Endodermal cell (in vitro differentiated cells): ENCODE results near the gene CARHSP1. TPM values are rescaled to one million over a fixed set of nuclear protein-coding genes. Genes with fewer than 3 reads are reported as not detected.

Experiments
- DNase-seq: peaks from one replicate; pipeline ENCODE4 v3.0.0-alpha.2; 2017
- H3K27ac ChIP-seq: 2 replicates; pipeline ENCODE4 v1.5.1; 2013; ENCODE audit warnings: mild to moderate bottlenecking, low read depth, low read length, moderate library complexity
- H3K27me3 ChIP-seq: 2 replicates; pipeline ENCODE4 v1.6.1; 2013; ENCODE audit warnings: mild to moderate bottlenecking, low read length, moderate library complexity; ENCODE audit not compliant: insufficient read depth, control insufficient read depth, poor library complexity, severe bottlenecking
- H3K36me3 ChIP-seq: 2 replicates; pipeline ENCODE4 v1.7.0; 2013; ENCODE audit warnings: mild to moderate bottlenecking, low read length, moderate library complexity; ENCODE audit not compliant: control insufficient read depth, insufficient read depth
- H3K4me1 ChIP-seq: one replicate; pipeline ENCODE4 v1.7.0; 2013; ENCODE audit warnings: low read length; ENCODE audit not compliant: control insufficient read depth, insufficient read depth
- H3K4me3 ChIP-seq: 2 replicates; pipeline ENCODE4 v1.5.1; 2013; ENCODE audit warnings: mild to moderate bottlenecking, low read length, moderate library complexity
- H3K9ac ChIP-seq: 2 replicates; pipeline ENCODE4 v1.6.1; 2013; ENCODE audit warnings: mild to moderate bottlenecking, low read length, moderate library complexity; ENCODE audit not compliant: poor library complexity, severe bottlenecking; ENCODE audit errors: extremely low read depth
- H3K9me3 ChIP-seq: 2 replicates; pipeline ENCODE4 v1.6.1; 2013; ENCODE audit warnings: mild to moderate bottlenecking, low read length, moderate library complexity; ENCODE audit not compliant: control insufficient read depth
- H3K27ac Mint-ChIP-seq: 2 replicates; pipeline ENCODE4 v1.8.0; 2020; ENCODE audit warnings: mixed read lengths
- H3K27me3 Mint-ChIP-seq: 2 replicates; pipeline ENCODE4 v1.8.0; 2021; ENCODE audit warnings: mild to moderate bottlenecking, mixed read lengths; ENCODE audit not compliant: insufficient read depth
- H3K36me3 Mint-ChIP-seq: 2 replicates; pipeline ENCODE4 v1.8.0; 2020; ENCODE audit warnings: low read depth, mixed read lengths
- H3K4me1 Mint-ChIP-seq: 2 replicates; pipeline ENCODE4 v1.8.0; 2020; ENCODE audit warnings: mixed read lengths
- H3K4me3 Mint-ChIP-seq: 2 replicates; pipeline ENCODE4 v1.8.0; 2020; ENCODE audit warnings: mild to moderate bottlenecking, moderate library complexity, mixed read lengths
- H3K9me3 Mint-ChIP-seq: 2 replicates; pipeline ENCODE4 v1.8.0; 2020; ENCODE audit warnings: mild to moderate bottlenecking, mixed read lengths
- CTCF ChIP-seq: fragments of 200-600 bp; sonication (generic); conservative IDR thresholded peaks from 2 replicates; pipeline ENCODE4 v1.5.0; 2021; ENCODE audit warnings: antibody characterized with exemption, mild to moderate bottlenecking
- WGBS, 2 experiments: methylation state at CpG; one replicate each; pipeline versions ENCODE4 v1.1.5 to v1.1.7; 2013; ENCODE audit warnings: missing lambda C conversion rate in 2 of 2, mixed read lengths in 1 of 2; ENCODE audit not compliant: insufficient coverage in 1 of 2, insufficient read length in 1 of 2; 5-methylcytosine and 5-hydroxymethylcytosine counted together
- total RNA-seq, 2 donors: library from RNA; stranded (reverse); fragmentation: NEBNext Ultra II Directional in 1 of 2; extraction: Animal tissue kit (Norgen Biotek cat#: 25700) in 1 of 2; gene quantifications; 2 replicates in 1 of 2; 3 replicates in 1 of 2; pipeline ENCODE4 v1.2.1, GENCODE V29; 2021

CARHSP1 gene
- total RNA-seq, 2 donors from 2014 or later, result 233 to 275 TPM

- no peak overlapping the region for H3K27ac ChIP-seq
- H3K27ac Mint-ChIP-seq, result peak overlapping the region; percentile 48
- no peak overlapping the region for H3K4me3 Mint-ChIP-seq
Measured at GRCh38 chr16:8885674-8886592, 17.1 kb upstream of the CARHSP1 start.

GRCh38 chr16:8882725-8883377 lies 14.0 kb upstream of the CARHSP1 start:
- Histone ChIP-seq H3K27me3 (no peaks in the 10 kb centered on the region), H3K36me3 (no peaks in the 10 kb centered on the region), H3K4me3 (no peak overlapping the region), H3K9ac (no peak overlapping the region), H3K9me3 (no peaks in the 10 kb centered on the region), H3K27ac (no peak overlapping the region), H3K4me1 (no peaks in the 10 kb centered on the region)
- no peak for TF ChIP-seq CTCF
- Mint-ChIP-seq H3K4me1 (peaks cover 2% of the 10 kb centered on the region), H3K4me3 (no peak overlapping the region), H3K27ac (no peak overlapping the region), H3K36me3 (peaks cover 7% of the 10 kb centered on the region), H3K9me3 (no peaks in the 10 kb centered on the region), H3K27me3 (no peaks in the 10 kb centered on the region)
- WGBS, 2 experiments, result 96% methylated on average over 11 to 17 of the region's 17 CpGs
- DNase-seq, result no peak

More at GRCh38 chr16:8885674-8886592, 17.1 kb upstream of the CARHSP1 start:
- 49 to 67% methylated on average over 10 to 20 of the region's 20 CpGs for WGBS, 2 experiments
- no peaks in the 10 kb centered on the region for H3K9me3 Mint-ChIP-seq
- no peaks in the 10 kb centered on the region for H3K9me3 ChIP-seq
- peaks cover 17% of the 10 kb centered on the region for H3K36me3 Mint-ChIP-seq
- H3K4me3 ChIP-seq, result no peak overlapping the region
- no peaks in the 10 kb centered on the region for H3K27me3 Mint-ChIP-seq
- no peaks in the 10 kb centered on the region for H3K27me3 ChIP-seq
- peak; percentile 76 for DNase-seq
- TF ChIP-seq CTCF, result peak; percentile 61
- H3K4me1 Mint-ChIP-seq, result no peaks in the 10 kb centered on the region
- H3K9ac ChIP-seq, result no peak overlapping the region
- no peaks in the 10 kb centered on the region for H3K4me1 ChIP-seq
- peaks cover 14% of the 10 kb centered on the region for H3K36me3 ChIP-seq

GRCh38 chr16:8882041-8882617 lies 13.3 kb upstream of the CARHSP1 start, which contains the start of gene LITAFD:
TSS of gene LITAFD (plus strand) at chr16:8882351. CDS start at chr16:8884356, 2,005 bp downstream.
- WGBS, 2 experiments, result 89% methylated on average over 10 of the region's 10 CpGs; no CpG with 5 or more reads in 1 of the 2 experiments
- H3K9ac ChIP-seq, result no peak within 1 kb of the TSS
- H3K27ac Mint-ChIP-seq, result no peak within 1 kb of the TSS

More at GRCh38 chr16:8882041-8882617, 13.3 kb upstream of the CARHSP1 start, which contains the start of gene LITAFD:
- no peaks in the 10 kb centered on the region for H3K36me3 ChIP-seq
- DNase-seq, result no peak
- H3K27me3 Mint-ChIP-seq, result no peaks in the 10 kb centered on the region
- no peaks in the 10 kb centered on the region for H3K4me1 ChIP-seq
- H3K27me3 ChIP-seq, result no peaks in the 10 kb centered on the region
- no peaks in the 10 kb centered on the region for H3K9me3 Mint-ChIP-seq
- H3K4me3 Mint-ChIP-seq, result no peak within 1 kb of the TSS
- H3K4me1 Mint-ChIP-seq, result peaks cover 2% of the 10 kb centered on the region
- H3K36me3 Mint-ChIP-seq, result peaks cover 3% of the 10 kb centered on the region
- H3K4me3 ChIP-seq, result no peak within 1 kb of the TSS
- H3K27ac ChIP-seq, result no peak within 1 kb of the TSS
- H3K9me3 ChIP-seq, result no peaks in the 10 kb centered on the region
- no peak for TF ChIP-seq CTCF
